Measurements from ENCODE around the gene SNCG.
"Not testable (repeated sequence)": the region's sequence is repeated elsewhere in the genome, so short reads cannot be mapped to it uniquely, and the experiment has no call there.

Gene SNCG

DNA sequence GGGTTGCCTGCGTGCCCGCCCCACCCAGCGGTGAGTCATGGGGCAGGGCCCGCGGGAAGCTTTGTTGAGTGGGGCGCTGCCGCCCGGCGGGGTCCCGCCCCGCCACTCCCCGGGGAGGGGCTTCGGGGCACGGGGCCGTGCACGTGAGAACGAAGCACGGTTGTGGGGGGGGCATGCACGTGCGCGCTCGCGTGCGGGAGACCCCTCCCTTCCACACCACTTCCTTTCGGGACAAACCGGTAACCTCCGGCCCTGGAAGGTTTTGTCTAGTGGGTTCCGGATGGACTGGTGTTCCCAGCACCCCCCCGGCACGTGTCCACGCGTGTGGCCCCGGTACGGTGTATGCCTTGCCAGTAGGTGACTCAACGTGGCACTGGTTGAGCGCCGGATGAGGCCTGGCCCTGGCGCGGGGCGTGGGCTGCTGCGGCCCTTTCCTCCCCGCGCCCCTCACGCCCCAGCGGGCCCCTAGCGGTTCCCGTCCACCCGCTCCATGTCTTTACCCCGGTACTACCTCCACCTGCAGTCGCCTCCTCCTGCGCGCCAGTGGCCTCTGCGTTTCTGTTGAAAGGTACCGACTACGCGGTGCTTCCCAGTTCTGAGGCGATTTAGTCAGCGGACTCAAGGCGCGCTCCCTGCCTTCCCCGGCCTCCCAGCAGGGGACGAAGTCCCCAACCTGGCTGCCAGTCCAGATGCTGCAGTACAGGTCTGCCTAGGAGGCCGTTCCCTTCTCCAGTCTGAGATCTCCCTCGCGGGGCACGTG is 13.0 kb downstream of the SNCG start:
- no peaks in the 10 kb centered on the region for H3K36me3 ChIP-seq (ENCODE audit: insufficient read depth)
- TF ChIP-seq, protein P1, sequence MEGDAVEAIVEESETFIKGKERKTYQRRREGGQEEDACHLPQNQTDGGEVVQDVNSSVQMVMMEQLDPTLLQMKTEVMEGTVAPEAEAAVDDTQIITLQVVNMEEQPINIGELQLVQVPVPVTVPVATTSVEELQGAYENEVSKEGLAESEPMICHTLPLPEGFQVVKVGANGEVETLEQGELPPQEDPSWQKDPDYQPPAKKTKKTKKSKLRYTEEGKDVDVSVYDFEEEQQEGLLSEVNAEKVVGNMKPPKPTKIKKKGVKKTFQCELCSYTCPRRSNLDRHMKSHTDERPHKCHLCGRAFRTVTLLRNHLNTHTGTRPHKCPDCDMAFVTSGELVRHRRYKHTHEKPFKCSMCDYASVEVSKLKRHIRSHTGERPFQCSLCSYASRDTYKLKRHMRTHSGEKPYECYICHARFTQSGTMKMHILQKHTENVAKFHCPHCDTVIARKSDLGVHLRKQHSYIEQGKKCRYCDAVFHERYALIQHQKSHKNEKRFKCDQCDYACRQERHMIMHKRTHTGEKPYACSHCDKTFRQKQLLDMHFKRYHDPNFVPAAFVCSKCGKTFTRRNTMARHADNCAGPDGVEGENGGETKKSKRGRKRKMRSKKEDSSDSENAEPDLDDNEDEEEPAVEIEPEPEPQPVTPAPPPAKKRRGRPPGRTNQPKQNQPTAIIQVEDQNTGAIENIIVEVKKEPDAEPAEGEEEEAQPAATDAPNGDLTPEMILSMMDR (conservative IDR thresholded peaks at IDR 0.05; ENCODE audit: low read depth, low read length): no peak
- no peaks in the 10 kb centered on the region for H3K27me3 ChIP-seq (ENCODE audit: insufficient read depth, low read depth)
- H3K4me2 ChIP-seq: peak overlapping the region; percentile 100; the same call in 1 of the 2 replicates
- peak overlapping the region; percentile 50 for H3K27ac ChIP-seq
- no peaks in the 10 kb centered on the region for H4K20me1 ChIP-seq (ENCODE audit: insufficient read depth)
- H2AFZ ChIP-seq (ENCODE audit: low read depth): peak overlapping the region; percentile 97
- no peaks in the 10 kb centered on the region for H3K79me2 ChIP-seq (ENCODE audit: insufficient read depth, low read depth)
- H3K4me3 ChIP-seq (IDR thresholded peaks at IDR 0.05; ENCODE audit: insufficient read depth, low read depth, low read length): peak overlapping the region; percentile 30
- no peaks in the 10 kb centered on the region for H3K4me1 ChIP-seq (ENCODE audit: low read depth, poor library complexity, severe bottlenecking)
- H3K9ac ChIP-seq: peak overlapping the region; percentile 96; the same call in 1 of the 2 replicates

DNA sequence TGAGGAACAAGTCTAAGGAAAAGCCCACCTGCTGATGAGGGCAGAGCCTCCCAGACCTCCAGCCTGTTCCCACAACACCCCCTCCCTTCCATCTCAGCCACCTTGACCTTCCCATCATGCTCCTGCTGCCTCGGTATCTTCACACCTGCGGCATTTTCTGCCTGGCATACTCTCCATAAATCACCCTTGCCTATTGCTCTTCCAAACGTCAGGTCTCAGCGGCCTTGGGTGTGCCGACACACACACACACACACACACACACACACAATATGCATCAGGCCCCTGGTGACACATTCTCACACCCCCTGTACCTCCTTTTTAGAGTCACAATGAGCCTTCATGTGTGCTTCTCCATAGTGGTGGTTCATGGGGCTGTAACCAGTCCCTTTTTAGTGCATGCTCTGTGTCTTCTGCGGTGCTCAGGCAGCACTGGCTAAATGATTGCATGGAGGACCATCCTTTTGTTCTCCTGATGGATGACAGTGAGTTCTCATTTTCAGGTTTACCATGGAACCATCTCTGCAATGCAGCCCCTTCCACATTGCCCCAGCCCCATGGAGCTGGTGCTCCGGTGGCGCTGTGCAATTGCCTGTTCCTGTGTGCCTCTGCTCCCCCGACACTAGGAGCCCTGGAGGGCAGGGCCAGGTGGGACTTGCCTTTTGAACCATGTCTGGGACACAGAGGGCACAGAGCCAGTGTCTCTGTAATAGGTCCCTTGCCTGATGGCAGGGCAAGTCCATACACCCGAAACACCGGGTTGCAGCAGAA is 14.4 kb downstream of the SNCG start:
- no peak overlapping the region for H3K4me3 ChIP-seq (IDR thresholded peaks at IDR 0.05; ENCODE audit: insufficient read depth, low read depth, low read length)
- H3K79me2 ChIP-seq (ENCODE audit: insufficient read depth, low read depth): no peaks in the 10 kb centered on the region
- no peaks in the 10 kb centered on the region for H3K27me3 ChIP-seq (ENCODE audit: insufficient read depth, low read depth)
- no peaks in the 10 kb centered on the region for H3K4me1 ChIP-seq (ENCODE audit: low read depth, poor library complexity, severe bottlenecking)
- H3K36me3 ChIP-seq (ENCODE audit: insufficient read depth): no peaks in the 10 kb centered on the region
- no peak overlapping the region for H2AFZ ChIP-seq (ENCODE audit: low read depth)
- no peaks in the 10 kb centered on the region for H4K20me1 ChIP-seq (ENCODE audit: insufficient read depth)
- no peak overlapping the region for H3K27ac ChIP-seq
- no peak overlapping the region for H3K4me2 ChIP-seq
- TF ChIP-seq, protein P1 (conservative IDR thresholded peaks at IDR 0.05; ENCODE audit: low read depth, low read length): no peak
- H3K9ac ChIP-seq: no peak overlapping the region

GRCh38 chr10:86974484-86974883 is 16.1 kb downstream of the SNCG start:
- no peak overlapping the region for H3K4me3 ChIP-seq (IDR thresholded peaks at IDR 0.05; ENCODE audit: insufficient read depth, low read depth, low read length)
- no peaks in the 10 kb centered on the region for H3K79me2 ChIP-seq (ENCODE audit: insufficient read depth, low read depth)
- H3K27me3 ChIP-seq (ENCODE audit: insufficient read depth, low read depth): no peaks in the 10 kb centered on the region
- H3K36me3 ChIP-seq (ENCODE audit: insufficient read depth): no peaks in the 10 kb centered on the region
- TF ChIP-seq, protein P1 (conservative IDR thresholded peaks at IDR 0.05; ENCODE audit: low read depth, low read length): no peak
- H3K4me2 ChIP-seq: no peak overlapping the region
- H3K9ac ChIP-seq: no peak overlapping the region
- no peak overlapping the region for H2AFZ ChIP-seq (ENCODE audit: low read depth)
- H3K27ac ChIP-seq: no peak overlapping the region
- H4K20me1 ChIP-seq (ENCODE audit: insufficient read depth): no peaks in the 10 kb centered on the region
- no peaks in the 10 kb centered on the region for H3K4me1 ChIP-seq (ENCODE audit: low read depth, poor library complexity, severe bottlenecking)

GRCh38 chr10:86976362-86977056 is 18.1 kb downstream of the SNCG start:
- H3K4me2 ChIP-seq: no peak overlapping the region
- TF ChIP-seq, protein P1 (conservative IDR thresholded peaks at IDR 0.05; ENCODE audit: low read depth, low read length): no peak
- H3K4me3 ChIP-seq (IDR thresholded peaks at IDR 0.05; ENCODE audit: insufficient read depth, low read depth, low read length): no peak overlapping the region
- H3K27me3 ChIP-seq (ENCODE audit: insufficient read depth, low read depth): no peaks in the 10 kb centered on the region
- no peaks in the 10 kb centered on the region for H4K20me1 ChIP-seq (ENCODE audit: insufficient read depth)
- no peak overlapping the region for H3K9ac ChIP-seq
- no peaks in the 10 kb centered on the region for H3K36me3 ChIP-seq (ENCODE audit: insufficient read depth)
- no peak overlapping the region for H3K27ac ChIP-seq
- H3K79me2 ChIP-seq (ENCODE audit: insufficient read depth, low read depth): no peaks in the 10 kb centered on the region
- H3K4me1 ChIP-seq (ENCODE audit: low read depth, poor library complexity, severe bottlenecking): no peaks in the 10 kb centered on the region
- no peak overlapping the region for H2AFZ ChIP-seq (ENCODE audit: low read depth)

GRCh38 chr10:86978457-86978856 is 20.1 kb downstream of the SNCG start:
- H3K27ac ChIP-seq; H3K4me1 ChIP-seq (ENCODE audit: low read depth, poor library complexity, severe bottlenecking); H3K36me3 ChIP-seq (ENCODE audit: insufficient read depth); H4K20me1 ChIP-seq (ENCODE audit: insufficient read depth); H3K9ac ChIP-seq; H3K4me3 ChIP-seq (IDR thresholded peaks at IDR 0.05; ENCODE audit: insufficient read depth, low read depth, low read length); H2AFZ ChIP-seq (ENCODE audit: low read depth); H3K4me2 ChIP-seq; H3K27me3 ChIP-seq (ENCODE audit: insufficient read depth, low read depth); H3K79me2 ChIP-seq (ENCODE audit: insufficient read depth, low read depth): not testable (repeated sequence)
